ENCODE measurements around the gene ZNF799.

- TF ChIP-seq EZH2 (IDR thresholded peaks at IDR 0.05; ENCODE audit: insufficient read depth, poor library complexity, severe bottlenecking) (no peak), EZH2phosphoT487 (IDR thresholded peaks at IDR 0.05; ENCODE audit: insufficient read depth, low read depth) (no peak)
Measured at GRCh38 chr19:12380444-12380737, 20.7 kb downstream of the ZNF799 start.

All from GM23248 (cell line).